CD1c-positive myeloid dendritic cell (primary cell): ENCODE measurements around the gene ZNF507.

Experiments
- DNase-seq: peaks from one replicate; pipeline ENCODE4 v3.0.0-alpha.2; 2016; ENCODE audit errors: extremely low spot score

ZNF507 gene

DNA sequence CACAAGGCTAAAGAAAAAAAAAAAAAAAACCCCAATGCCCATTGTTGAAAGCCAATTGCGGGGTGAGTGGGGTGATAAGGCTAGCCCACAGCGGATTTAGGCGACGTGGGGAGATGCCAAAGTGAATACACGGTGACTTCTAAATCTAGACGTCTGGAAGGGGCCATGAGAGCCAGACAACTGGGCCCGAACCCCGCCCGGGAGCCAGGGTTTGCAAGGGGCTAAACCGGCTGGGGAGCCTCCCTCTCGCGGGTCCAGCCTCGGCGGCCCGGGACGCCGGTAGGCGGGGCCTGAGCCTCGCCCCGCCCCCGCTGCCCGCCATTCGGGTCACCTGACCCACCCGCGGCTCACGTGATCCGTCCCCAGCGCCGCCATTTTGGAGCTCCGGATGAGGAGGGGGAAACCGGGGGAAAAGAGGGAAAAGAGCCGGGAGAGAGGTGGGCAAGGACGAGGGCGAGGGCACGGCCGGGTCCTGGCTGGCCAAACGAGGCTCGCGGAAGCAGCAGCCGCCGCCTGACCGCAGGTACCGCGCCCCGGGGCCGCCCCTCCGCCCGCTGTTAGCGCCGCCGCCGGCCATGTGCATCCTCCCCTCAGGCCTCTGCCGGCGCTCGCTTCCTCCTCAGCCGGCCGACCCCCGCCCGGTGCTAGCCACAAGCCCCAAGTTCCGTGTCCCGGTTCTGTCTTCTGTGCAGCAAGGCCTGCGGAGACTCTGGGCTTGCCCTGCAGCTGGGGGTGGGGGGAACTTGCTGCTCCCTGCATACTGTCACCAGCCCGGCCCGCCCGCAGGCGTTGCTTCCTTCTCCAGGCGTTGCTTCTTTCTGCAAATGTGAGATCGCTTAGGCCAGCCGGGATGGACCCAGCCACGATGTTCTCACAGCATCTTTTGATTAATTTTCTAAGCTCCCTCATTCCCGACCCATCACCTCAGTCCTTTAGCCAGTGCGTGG is at the start of gene ZNF507:
TSS of gene ZNF507 (plus strand) at position 350 of the 947 bp plus-strand sequence. CDS start 7,221 bp downstream, outside the sequence.
- DNase-seq, result peak; percentile 87

DNA sequence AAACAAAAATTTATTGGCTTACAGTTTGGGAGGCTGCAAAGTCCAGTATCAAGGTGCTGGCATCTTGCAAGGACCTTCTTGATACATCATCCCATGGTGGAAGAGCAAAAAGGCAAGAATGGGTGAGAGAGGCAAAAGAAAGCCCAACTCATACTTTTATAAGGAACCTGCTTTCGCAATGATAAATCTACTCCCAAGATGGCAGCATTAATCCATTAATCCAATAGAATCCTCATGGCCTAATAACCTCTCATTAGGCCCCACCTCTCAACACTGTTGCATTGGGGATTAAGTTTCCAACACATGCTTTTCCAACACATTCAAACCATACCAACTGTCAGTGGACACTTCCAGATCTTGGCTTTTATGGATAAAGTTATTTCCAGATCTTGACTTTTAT is 48.7 kb upstream of the ZNF507 start:
- DNase-seq, result no peak

DNA sequence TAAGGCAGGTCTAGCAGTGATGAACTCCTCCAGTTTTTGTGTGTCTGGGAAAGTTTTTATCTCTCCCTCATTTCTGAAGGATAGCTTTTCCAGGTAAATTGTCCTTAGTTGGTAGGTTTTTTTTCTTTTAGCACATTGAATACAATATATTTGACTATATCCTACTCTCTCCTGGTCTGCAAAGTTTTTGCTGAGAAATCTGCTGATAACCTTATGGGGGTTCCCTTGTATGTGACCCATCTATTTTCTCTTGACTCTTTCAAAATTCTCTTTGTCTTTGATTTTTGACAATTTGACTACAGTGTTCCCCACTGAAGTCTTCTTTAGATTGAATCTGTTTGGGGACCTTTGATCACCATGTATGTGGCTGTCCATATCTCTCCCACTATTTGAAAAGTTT is 42.6 kb upstream of the ZNF507 start:
- DNase-seq, result no peak

DNA sequence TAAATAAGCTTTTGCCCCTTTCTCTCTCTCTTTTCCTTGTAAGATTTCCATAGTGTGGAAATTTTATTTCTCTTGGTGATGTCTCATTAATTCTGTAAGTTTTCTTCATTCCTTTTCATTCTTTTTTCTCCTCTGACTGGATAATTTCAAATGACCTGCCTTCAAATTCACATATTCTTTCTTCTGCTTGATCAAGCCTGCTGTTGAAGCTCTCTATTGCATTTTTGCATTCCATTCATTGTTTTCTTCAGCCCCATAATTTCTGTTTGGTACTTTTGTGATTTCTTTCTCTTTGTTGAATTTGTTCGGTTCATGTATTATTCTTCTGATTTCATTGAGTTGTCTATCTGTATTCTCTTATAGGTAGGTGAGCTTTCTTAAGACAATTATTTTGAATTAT is 42.2 kb upstream of the ZNF507 start:
- DNase-seq, result no peak

DNA sequence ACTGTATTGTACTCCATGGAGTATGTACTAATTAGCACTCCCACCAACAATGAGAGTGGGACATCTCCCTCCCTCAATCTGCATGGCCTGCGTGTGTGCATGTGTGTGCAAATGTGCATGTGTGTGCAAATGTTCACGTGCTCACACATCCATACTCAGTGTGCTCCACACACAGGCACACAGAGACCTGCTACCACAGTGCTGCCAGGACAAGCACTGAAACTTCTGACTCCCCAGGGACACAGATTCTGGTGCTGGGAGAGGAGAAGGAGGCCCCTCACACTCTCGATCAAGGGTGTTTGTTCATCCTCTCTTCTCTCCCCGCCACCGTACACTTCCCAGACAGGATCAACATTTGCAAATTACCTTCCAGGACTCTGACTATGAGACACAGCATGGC is 37.8 kb upstream of the ZNF507 start:
- no peak for DNase-seq

DNA sequence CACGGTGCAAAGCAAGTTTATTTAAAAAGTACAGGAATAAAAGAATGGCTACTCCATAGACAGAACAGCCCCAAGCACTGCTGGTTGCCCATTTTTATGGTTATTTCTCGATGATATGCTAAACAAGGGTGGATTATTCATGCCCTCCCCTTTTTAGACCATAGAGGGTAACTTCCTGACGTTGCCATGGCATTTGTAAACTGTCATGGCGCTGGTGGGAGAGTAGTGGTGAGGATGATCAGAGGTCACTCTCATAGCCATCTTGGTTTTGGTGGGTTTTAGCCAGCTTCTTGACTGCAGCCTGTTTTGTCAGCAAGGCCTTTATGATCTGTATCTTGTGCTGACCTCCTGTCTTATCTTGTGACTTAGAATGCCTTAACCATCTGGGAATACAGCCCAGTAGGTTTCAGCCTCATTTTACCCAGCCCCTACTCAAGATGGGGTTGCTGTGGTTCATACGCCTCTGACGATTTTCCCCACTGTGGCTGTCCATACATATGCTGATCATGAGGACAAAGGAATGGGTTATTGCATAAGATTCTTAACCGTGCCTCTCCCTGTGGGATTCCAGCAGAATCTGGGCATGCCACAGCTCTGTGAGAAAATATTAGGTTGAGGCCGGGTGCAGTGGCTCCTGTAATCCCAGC is 36.9 kb upstream of the ZNF507 start:
- no peak for DNase-seq

DNA sequence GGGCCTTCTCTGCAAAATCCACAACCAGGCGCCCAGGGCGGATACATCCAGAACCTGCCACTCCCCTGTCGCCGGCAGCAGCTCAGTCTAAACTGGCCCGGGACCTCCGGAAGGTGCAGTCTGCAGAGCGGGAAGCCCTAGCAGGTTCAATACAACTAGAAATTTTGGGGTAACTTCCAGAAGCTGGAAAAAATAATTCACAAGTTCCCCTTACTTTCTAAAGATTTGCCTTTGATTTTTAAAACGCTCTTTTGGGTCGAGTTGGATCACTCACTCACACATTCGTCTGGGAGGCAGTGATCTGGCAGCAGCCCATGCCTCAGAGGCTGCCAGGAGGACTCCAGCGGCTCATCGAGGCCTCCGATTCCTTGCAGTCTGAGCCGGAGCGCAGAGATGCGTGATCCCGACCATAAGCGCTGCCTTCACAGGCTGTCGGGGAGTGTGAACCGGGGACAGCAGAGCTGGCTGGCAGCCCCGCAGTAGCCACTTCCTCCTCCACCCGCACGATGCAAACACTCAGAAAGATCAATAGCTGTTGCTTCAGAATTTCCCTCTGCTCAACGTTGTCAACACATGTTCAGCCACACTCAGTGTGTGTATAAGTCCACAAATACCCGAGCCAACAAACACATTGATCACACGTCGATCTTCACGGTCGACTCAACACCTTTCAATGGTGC is 35.6 kb upstream of the ZNF507 start:
- DNase-seq, result no peak

DNA sequence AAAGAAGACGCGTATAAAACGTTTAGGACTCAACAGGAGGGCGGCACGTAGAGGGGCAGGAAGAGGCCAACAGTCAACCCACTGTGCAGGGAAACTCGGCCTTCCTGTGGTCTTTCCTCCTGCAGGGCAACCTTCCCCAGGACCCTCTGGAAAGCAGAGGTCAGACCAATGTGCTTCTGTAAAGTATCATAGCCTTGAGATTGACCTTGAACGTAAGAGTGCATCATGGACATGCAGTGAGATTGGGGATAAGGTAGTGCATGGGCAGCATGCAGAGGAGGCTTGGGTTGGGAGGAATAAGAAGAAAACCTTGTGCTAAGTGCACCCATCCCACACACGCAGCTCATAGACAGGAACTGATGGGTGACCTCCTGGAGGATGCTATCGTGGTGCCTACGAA is 34.0 kb upstream of the ZNF507 start:
- DNase-seq, result no peak

DNA sequence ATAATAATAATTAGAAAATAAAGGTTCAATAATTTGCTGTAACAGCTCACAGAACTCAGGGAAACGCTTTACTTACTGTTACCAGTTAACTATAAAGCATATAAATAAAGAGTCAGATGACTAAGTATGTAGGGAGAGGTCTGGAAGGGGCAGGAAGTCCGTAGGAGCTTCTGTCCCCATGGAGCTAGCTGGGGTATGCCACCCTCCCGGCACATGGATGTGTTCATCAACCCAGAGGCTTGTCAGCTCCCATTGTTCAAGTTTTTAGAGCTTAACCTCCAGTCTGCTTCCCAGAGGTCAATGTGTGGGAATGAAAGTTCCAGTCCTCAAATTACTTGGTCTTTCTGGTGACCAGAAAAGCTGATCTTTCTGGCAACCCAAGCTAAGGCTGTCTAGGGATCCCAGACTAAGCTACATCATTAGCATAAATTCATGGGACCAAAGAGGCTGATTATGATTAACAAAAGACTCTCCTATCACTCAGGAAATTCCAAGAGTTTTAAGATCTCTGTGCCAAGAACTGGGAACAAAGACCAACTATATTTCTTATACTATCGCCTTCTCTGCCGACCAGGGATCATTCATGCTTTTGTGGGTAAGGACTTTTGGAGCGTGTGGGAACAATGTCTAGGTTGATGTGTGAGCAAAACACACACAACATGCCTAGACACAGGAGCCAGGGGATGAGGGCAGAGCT is 31.7 kb upstream of the ZNF507 start:
- no peak for DNase-seq

DNA sequence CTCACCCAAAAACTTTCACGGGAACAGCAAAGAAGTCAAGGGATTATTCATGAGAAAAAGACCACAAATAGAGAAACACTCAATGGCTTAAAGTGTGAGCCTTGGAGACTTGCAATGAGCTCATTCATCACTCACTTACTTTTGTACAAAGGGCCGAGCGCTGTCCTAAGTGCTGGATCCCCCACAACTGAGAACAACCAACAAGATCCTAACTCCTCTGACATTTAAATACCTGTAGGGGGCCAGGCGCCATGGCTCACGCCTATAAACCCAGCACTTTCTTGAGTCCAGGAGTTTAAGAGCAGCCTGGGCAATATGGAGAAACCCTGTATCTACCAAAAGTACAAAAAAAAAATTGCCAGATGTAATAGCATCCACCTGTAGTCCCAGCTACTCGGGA is 29.4 kb upstream of the ZNF507 start:
- no peak for DNase-seq

DNA sequence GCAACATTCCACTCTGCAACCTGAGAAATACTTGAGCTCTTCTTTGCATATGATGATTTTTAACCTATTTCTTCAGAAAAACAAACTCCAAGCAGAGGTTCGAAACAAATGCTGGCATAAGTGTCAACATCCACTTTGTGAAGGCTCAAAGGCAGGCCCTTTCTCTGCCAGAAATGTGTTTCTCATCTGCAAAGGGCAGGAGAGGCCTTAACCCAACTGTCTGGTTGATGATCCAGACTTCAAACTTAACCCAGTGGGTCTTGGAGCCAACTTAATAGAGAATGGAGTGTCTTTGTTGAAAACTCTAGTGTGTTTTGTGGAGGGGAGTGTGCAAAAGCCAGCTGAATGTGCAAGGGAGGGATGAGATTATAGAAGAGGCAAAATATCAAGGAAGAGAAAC is 28.3 kb upstream of the ZNF507 start:
- DNase-seq, result no peak

DNA sequence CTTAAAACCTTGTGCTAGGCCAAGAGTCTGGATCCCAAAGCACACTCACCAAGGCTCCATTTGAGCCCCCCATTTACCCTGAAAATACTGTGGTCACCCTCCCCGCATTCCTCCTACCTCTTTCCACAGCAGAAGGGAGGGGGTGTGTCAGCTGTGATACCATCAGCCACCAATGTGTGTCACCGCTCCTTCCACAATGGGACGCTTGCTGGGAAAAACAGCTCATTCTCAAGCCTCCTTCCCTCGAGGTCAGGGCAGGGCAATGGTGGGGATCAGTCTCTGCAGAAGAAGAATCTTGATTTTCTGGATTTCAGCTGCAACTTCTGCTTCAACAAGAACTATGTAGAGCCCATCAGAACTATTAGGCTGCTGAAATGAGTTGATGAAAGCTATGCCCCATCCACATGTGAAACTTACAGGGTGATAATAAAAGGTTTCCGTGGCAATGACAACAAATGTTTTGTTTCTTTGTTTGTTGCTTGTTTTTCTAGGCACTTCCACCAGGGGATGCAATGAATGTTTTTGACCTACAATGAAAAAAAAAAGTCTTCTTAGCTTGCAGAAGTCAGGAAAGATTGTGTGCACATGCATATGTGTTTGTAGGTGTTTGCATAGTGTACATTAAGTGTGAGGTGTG is 26.4 kb upstream of the ZNF507 start:
- peak; percentile 19 for DNase-seq

DNA sequence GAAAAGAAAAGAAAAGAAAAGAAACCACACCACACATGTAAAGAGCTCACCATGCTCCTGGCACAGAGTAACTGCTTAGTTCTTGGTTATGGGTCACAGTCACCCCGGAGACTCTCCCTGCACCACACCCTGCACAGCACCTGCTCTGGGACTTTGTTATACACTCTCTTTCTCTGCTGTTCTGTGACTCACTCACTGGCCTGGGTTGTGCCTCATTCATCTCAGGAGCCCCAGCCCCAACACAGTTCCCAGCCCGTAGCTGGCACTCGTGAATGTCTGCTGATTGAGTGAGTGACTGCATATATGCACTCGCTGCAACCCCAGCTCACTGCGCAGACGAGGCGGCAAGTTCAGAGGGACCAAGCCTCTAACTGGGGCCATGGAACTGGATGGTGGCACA is 22.9 kb upstream of the ZNF507 start:
- DNase-seq, result no peak

DNA sequence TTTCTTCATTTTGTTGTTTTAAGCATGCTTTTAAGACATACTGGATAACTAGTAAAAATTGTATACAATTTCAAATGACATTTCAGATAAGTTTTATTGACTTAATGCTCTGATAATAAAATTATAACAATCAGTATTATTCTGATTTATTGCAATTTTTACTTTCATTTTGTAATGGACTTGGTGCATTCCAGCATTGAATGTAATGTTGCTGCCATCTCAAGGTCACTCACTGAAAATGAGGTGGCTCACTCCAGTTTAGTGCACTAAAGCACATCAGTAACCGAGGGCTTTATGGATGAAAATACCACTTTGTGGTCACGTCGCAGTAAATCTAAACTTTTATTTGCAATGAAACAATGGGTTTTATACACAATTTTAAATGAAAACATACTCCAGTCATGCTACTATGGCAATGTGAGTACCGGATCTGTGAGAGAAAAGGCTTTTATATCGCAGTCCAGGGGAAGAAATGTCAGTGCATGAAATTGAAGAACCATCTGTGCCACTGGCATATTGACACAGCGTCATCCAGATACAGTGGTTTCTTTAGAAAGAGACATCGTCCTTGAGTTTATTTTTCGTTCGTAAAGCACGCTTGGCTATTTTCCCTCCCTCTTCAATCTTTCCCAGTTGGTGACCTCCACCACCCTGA is 20.7 kb upstream of the ZNF507 start:
- DNase-seq, result no peak

DNA sequence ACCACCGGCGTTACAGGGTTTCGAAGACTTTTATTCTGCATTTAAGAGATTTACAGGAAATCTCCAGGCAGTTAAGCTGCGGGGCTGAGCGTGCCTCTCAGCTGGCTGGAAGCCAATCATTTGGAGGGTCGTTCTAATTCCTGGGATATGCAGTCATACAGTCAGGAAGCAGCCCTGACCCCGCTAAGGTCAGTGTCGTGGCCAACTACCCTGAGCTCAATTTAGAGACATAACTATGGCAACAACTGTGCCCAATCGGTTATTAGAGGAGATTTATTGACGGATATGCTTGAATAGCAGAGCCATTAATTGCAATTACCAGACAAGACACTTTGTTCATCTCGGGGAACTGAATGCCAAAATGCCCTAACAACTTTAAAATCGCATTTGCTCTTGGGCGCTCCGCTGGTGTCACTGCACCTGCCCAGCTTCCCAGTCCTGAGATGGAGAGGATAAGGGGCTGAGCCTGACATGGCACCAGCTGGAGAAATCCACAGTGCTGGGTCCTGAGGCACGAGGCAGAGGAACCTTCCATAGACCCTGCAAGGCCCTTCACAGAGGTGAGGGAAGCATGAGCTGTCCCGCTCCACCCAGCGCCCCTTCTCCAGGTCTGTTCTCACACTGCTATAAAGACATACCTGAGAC is 15.1 kb upstream of the ZNF507 start:
- DNase-seq, result no peak

DNA sequence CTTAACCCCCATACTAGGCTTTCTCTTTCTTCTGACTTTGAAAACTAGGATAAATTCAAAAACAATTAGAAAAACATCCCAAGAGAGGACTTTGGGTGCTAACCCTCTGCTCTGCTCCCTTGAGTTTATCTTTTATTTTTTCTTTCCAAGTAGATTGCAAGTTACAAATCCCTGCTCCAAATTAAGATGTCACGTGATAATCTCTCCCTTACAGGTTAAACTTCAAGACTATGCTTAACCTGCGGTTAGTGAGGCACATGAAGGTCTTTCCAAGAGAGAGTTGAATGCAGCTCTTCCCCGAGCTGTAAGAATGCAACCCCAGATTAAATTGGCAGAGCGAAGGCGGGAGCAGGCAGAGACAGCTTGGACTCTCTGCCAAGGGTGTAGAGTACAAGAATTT is 12.2 kb upstream of the ZNF507 start:
- no peak for DNase-seq

DNA sequence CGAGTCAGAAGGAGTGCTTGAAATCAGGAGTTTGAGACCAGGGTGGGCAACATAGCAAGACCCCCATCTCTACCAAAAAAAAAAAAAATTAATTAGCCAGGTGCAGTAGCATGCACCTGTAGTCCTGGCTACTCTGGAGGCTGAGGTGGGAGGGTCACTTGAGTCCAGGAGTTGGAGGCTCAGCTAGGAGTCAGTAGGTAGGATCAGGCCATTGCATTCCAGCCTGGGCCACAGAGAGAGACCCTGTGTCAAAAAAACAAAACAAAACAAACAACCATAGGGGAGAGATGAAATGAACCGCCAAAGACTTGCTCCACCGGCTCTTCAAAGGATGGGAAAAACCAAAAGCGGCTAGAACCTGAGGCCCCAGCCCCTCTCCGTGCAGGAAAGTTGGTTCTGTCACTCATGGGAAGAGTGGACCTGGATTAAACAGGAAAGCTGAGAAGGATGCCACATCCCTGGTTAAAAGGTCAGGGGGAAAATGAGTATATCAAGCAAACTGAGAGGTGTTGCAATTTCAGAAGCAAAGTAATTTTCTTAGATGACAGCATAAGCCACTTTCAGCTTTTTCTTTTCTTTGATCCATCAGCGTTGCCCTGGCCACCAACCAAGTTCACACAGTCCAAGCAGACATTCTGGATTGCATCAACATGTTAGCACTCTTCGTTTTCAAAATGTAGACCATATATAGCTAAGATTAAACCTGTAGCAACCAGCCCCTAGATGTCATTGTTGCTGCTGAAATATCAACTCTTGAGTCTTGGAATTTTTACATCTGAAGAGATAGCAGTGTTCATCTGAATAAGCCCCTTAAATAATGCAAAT is 8.9 kb upstream of the ZNF507 start:
- no peak for DNase-seq

DNA sequence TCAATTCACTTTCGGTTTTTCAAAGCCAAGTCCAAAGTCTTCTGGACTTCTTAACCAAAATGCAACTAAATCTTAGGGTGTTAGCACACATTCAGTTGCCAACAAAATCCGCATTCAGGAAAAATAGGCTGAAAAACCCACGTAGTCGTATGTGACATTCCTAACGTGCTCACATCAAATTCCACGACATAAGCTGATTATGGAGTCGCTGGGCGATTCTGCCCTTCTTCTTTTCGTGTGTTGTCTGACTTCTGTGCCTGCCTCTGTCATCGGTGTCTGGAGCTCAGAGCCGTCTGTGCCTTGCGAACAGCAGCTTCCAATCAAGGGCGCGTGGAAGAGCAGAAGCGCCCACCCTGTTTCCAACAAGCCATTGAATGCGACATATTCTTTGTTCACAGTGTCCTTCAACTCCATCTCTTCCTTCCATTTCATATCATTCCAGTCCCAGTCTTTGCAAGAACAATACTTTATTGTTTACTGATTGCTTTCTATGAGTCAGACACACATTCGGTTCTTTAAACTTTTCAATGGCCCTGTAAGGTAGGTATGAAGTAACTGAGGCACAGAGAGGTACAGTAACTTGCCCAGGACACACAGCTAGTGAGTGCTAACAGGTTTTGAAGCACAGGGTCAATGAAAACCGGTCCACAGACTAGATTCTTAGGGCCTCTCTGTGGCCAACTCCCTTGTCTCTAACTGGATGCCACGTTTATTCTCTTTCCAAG is 8.2 kb upstream of the ZNF507 start:
- DNase-seq, result no peak

DNA sequence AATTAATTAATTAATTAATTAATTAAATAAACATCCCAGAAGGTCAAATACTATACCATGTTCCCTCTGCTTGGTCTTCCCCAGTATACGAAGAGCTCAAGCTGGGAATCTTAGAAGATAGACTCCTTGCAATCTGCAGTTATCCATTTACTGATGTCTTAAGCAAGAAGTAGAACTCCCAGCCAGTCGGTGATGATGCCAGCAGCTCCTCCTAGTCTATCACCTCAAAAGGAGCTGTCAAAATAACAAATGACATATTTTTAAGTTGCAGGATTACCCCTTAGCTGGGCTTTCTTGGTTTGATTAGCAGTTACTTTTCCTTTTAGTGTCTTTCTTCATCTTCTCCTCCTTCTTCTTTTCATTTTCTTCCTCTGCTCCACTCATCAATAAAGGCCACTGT is 6.0 kb upstream of the ZNF507 start:
- no peak for DNase-seq
